NCI-H187 (cell line): ENCODE results near the gene SPHKAP.
"Not testable (repeated sequence)": the region's sequence is repeated elsewhere in the genome, so short reads cannot be mapped to it uniquely, and the experiment has no call there.

Experiments used
- DNase-seq, 2 experiments: peaks; one replicate each; lab custom pipeline; 2025; lab: John Stamatoyannopoulos, UW

Gene SPHKAP

GRCh38 chr2:228181098-228182019 is at the start of gene SPHKAP:
Gene SPHKAP (minus strand): TSS chr2:228181687. CDS start chr2:228181598, 89 bp downstream.
- peak in 1 of 2 experiments; percentile 2 for DNase-seq

- no peak for DNase-seq
Measured at GRCh38 chr2:228227466-228227865, 46.0 kb upstream of the SPHKAP start.

- no peak for DNase-seq
Measured at GRCh38 chr2:228224410-228224809, 42.9 kb upstream of the SPHKAP start.

- DNase-seq: not testable (repeated sequence)
Measured at GRCh38 chr2:228218593-228218992, 37.1 kb upstream of the SPHKAP start.

- DNase-seq: no peak
Measured at GRCh38 chr2:228197504-228197903, 16.0 kb upstream of the SPHKAP start.

GRCh38 chr2:228180181-228181097 is 1.0 kb downstream of the SPHKAP start:
- peak; percentile 22 to 45 for DNase-seq

- DNase-seq: no peak
Measured at GRCh38 chr2:228167290-228167689, 14.2 kb downstream of the SPHKAP start.

GRCh38 chr2:228164718-228165117 is 16.8 kb downstream of the SPHKAP start:
- no peak for DNase-seq

- no peak for DNase-seq
Measured at GRCh38 chr2:228157841-228158240, 23.6 kb downstream of the SPHKAP start.

GRCh38 chr2:228144961-228145360 is 36.5 kb downstream of the SPHKAP start:
- no peak for DNase-seq

GRCh38 chr2:228140934-228141528 is 40.5 kb downstream of the SPHKAP start:
- no peak for DNase-seq

GRCh38 chr2:228136027-228136426 is 45.5 kb downstream of the SPHKAP start:
- DNase-seq: no peak

- no peak for DNase-seq
Measured at GRCh38 chr2:228135300-228135699, 46.2 kb downstream of the SPHKAP start.

GRCh38 chr2:228131833-228132232 is 49.7 kb downstream of the SPHKAP start:
- no peak for DNase-seq

GRCh38 chr2:228126401-228126800 is 55.1 kb downstream of the SPHKAP start:
- DNase-seq: no peak

- DNase-seq: no peak
Measured at GRCh38 chr2:228118940-228119339, 62.5 kb downstream of the SPHKAP start.

- DNase-seq: no peak
Measured at GRCh38 chr2:228107846-228108245, 73.6 kb downstream of the SPHKAP start.

- no peak for DNase-seq
Measured at GRCh38 chr2:228105526-228106250, 75.8 kb downstream of the SPHKAP start.

GRCh38 chr2:228104215-228104614 is 77.3 kb downstream of the SPHKAP start:
- DNase-seq: no peak

- no peak for DNase-seq
Measured at GRCh38 chr2:228103379-228103778, 78.1 kb downstream of the SPHKAP start.

GRCh38 chr2:228102949-228103348 is 78.5 kb downstream of the SPHKAP start:
- DNase-seq: no peak
